ENCODE results near the gene MED20.

DNA sequence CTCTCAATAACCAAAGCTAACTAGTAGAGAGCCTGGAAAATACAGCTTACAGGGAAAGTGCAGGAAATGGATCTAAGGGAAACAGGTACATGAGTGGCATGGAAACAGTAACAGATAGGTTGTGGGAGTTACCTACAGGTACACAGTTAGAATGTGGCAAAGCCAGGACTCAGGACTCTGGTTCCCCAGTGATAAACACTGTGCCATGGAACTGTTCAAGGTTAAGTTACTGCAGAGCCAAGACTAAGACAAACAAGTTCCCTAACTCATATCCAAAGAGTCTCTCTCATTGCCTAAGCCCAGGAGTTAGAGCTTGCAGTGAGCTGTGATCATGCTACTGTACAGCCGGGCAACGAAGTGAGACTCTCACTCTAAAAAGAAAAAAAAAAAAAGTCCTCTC lies 6.6 kb downstream of the MED20 start:
- TF ChIP-seq, protein P1, sequence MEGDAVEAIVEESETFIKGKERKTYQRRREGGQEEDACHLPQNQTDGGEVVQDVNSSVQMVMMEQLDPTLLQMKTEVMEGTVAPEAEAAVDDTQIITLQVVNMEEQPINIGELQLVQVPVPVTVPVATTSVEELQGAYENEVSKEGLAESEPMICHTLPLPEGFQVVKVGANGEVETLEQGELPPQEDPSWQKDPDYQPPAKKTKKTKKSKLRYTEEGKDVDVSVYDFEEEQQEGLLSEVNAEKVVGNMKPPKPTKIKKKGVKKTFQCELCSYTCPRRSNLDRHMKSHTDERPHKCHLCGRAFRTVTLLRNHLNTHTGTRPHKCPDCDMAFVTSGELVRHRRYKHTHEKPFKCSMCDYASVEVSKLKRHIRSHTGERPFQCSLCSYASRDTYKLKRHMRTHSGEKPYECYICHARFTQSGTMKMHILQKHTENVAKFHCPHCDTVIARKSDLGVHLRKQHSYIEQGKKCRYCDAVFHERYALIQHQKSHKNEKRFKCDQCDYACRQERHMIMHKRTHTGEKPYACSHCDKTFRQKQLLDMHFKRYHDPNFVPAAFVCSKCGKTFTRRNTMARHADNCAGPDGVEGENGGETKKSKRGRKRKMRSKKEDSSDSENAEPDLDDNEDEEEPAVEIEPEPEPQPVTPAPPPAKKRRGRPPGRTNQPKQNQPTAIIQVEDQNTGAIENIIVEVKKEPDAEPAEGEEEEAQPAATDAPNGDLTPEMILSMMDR (IDR thresholded peaks at IDR 0.05) = no peak
- TF ChIP-seq POLR2AphosphoS5 (IDR thresholded peaks at IDR 0.05; ENCODE audit: low read depth, low read length) = no peak
- TF ChIP-seq SIN3A (IDR thresholded peaks at IDR 0.05; ENCODE audit: borderline replicate concordance, insufficient read depth, low read depth, low read length) = no peak
- TF ChIP-seq, protein P2, sequence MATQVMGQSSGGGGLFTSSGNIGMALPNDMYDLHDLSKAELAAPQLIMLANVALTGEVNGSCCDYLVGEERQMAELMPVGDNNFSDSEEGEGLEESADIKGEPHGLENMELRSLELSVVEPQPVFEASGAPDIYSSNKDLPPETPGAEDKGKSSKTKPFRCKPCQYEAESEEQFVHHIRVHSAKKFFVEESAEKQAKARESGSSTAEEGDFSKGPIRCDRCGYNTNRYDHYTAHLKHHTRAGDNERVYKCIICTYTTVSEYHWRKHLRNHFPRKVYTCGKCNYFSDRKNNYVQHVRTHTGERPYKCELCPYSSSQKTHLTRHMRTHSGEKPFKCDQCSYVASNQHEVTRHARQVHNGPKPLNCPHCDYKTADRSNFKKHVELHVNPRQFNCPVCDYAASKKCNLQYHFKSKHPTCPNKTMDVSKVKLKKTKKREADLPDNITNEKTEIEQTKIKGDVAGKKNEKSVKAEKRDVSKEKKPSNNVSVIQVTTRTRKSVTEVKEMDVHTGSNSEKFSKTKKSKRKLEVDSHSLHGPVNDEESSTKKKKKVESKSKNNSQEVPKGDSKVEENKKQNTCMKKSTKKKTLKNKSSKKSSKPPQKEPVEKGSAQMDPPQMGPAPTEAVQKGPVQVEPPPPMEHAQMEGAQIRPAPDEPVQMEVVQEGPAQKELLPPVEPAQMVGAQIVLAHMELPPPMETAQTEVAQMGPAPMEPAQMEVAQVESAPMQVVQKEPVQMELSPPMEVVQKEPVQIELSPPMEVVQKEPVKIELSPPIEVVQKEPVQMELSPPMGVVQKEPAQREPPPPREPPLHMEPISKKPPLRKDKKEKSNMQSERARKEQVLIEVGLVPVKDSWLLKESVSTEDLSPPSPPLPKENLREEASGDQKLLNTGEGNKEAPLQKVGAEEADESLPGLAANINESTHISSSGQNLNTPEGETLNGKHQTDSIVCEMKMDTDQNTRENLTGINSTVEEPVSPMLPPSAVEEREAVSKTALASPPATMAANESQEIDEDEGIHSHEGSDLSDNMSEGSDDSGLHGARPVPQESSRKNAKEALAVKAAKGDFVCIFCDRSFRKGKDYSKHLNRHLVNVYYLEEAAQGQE (IDR thresholded peaks at IDR 0.05; ENCODE audit: insufficient read depth in 1 of 2, low read depth in 2 of 2, low read length in 1 of 2) = no peak

Measured in Panc1 (cell line).